SU-DHL-6 (cell line): ENCODE data around the gene CLK2.
"Not testable (repeated sequence)": the region's sequence is repeated elsewhere in the genome, so short reads cannot be mapped to it uniquely, and the experiment has no call there.

Experiments
- H2AFZ ChIP-seq: fragments of 200-600 bp; sonication (generic); 2 replicates; pipeline ENCODE4 v1.6.1; 2014; ENCODE audit warnings: low read depth, mild to moderate bottlenecking, moderate library complexity, mixed read lengths, antibody characterized with exemption, low read length; ENCODE audit not compliant: severe bottlenecking
- H3F3A ChIP-seq: fragments of 200-600 bp; shearing (Covaris generic); 2 replicates; pipeline ENCODE4 v1.6.0; 2016; ENCODE audit warnings: antibody characterized with exemption, mild to moderate bottlenecking; ENCODE audit not compliant: insufficient read depth
- H3K27ac ChIP-seq: fragments of 200-600 bp; sonication (generic); 2 replicates; pipeline ENCODE4 v1.5.1; 2016; ENCODE audit warnings: low read depth, mild to moderate bottlenecking, low read length, moderate library complexity, mixed read lengths
- H3K27me3 ChIP-seq: fragments of 200-600 bp; sonication (generic), shearing (Covaris generic); 2 replicates; pipeline ENCODE4 v1.6.0; 2014; ENCODE audit warnings: mild to moderate bottlenecking, low read length
- H3K36me3 ChIP-seq: fragments of 200-600 bp; sonication (generic); 2 replicates; pipeline ENCODE4 v1.6.1; 2014; ENCODE audit warnings: mild to moderate bottlenecking, low read length, mixed read lengths
- H3K4me2 ChIP-seq: fragments of 300-600, 200-600 bp; shearing (Covaris generic), sonication (generic); 2 replicates; pipeline ENCODE4 v1.6.0; 2014; ENCODE audit warnings: low read length, low read depth, mild to moderate bottlenecking; ENCODE audit not compliant: poor library complexity, severe bottlenecking
- H3K4me3 ChIP-seq: fragments of 200-600 bp; sonication (generic); 2 replicates; pipeline ENCODE4 v1.5.1; 2014; ENCODE audit warnings: antibody characterized with exemption, low read length, mild to moderate bottlenecking, mixed read lengths; ENCODE audit not compliant: insufficient read depth, poor library complexity, severe bottlenecking
- H3K79me2 ChIP-seq: fragments of 200-600 bp; sonication (generic); 2 replicates; pipeline ENCODE4 v1.6.1; 2014; ENCODE audit warnings: mild to moderate bottlenecking, low read length, moderate library complexity; ENCODE audit not compliant: insufficient read depth
- H3K9ac ChIP-seq: fragments of 200-600 bp; sonication (generic); 2 replicates; pipeline ENCODE4 v1.7.0; 2014; ENCODE audit warnings: mild to moderate bottlenecking, low read length
- H3K9me2 ChIP-seq: fragments of 200-600 bp; sonication (generic); replicated peaks from 2 replicates; pipeline ENCODE4 v1.6.1; 2014; ENCODE audit warnings: low read length; ENCODE audit not compliant: insufficient read depth
- H3K9me3 ChIP-seq: fragments of 200-600 bp; sonication (generic); 2 replicates; pipeline ENCODE4 v1.6.1; 2014; ENCODE audit warnings: low read length, mixed read lengths; ENCODE audit not compliant: insufficient read depth
- H4K20me1 ChIP-seq: fragments of 200-600 bp; sonication (generic); 2 replicates; pipeline ENCODE4 v1.6.1; 2014; ENCODE audit warnings: low read depth, mild to moderate bottlenecking, antibody characterized with exemption, low read length, moderate library complexity, mixed read lengths
- EZH2phosphoT487 ChIP-seq: fragments of 200-600 bp; sonication (generic), shearing (Covaris generic); conservative IDR thresholded peaks from 2 replicates; pipeline ENCODE4 v1.6.1; 2018; ENCODE audit warnings: mild to moderate bottlenecking, antibody characterized with exemption, low read length, moderate library complexity, mixed read lengths
- TF ChIP-seq, protein P1 (sequence below): fragments of 200-600 bp; sonication (generic); IDR thresholded peaks from one replicate; pipeline ENCODE4 v1.5.1; 2017; ENCODE audit warnings: antibody characterized with exemption, mild to moderate bottlenecking, low read length, moderate library complexity; ENCODE audit not compliant: insufficient read depth, poor library complexity, severe bottlenecking

Gene CLK2

GRCh38 chr1:155232001-155232978 is 41.0 kb downstream of the CLK2 start:
- H3K79me2 ChIP-seq, H3K9me2 ChIP-seq, H3K9me3 ChIP-seq, H3K4me3 ChIP-seq, H3K36me3 ChIP-seq, H2AFZ ChIP-seq, H3K9ac ChIP-seq, H4K20me1 ChIP-seq, H3K27me3 ChIP-seq, H3K4me2 ChIP-seq, H3K27ac ChIP-seq, H3F3A ChIP-seq: not testable (repeated sequence)

DNA sequence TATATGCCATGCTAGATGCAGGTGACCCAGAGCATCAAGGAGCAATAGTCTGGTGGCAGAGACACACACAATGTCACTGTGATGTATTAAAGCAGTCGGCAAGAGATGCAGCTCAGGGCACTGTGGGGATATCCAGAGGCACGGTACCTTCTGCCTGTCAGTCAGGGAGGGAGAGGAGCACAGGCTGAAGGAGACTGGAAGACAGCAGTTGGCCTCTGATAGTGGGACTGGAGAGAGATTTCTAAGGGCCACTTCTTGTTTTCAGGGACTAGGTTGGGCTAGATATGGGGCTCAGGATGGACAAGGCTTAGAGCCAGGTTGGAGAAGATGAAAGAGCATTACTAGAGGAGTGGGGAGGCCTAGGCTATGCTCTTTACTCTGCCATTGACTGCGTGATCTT is 42.0 kb downstream of the CLK2 start:
- not testable (repeated sequence) for H3K36me3 ChIP-seq, H3K4me2 ChIP-seq, H2AFZ ChIP-seq, H4K20me1 ChIP-seq, H3K27me3 ChIP-seq, H3K27ac ChIP-seq, H3K4me3 ChIP-seq, H3K79me2 ChIP-seq, H3K9ac ChIP-seq, H3K9me3 ChIP-seq, H3K9me2 ChIP-seq
- peaks cover 11% of the 10 kb centered on the region for H3F3A ChIP-seq

GRCh38 chr1:155228096-155228427 is 45.2 kb downstream of the CLK2 start:
- peak overlapping the region; percentile 71 for H3K27ac ChIP-seq
- H3K4me3 ChIP-seq, result peak overlapping the region; percentile 54

GRCh38 chr1:155227261-155228095 is 45.8 kb downstream of the CLK2 start:
- H3K27ac ChIP-seq, result peak overlapping the region; percentile 90
- H4K20me1 ChIP-seq, result no peaks in the 10 kb centered on the region
- TF ChIP-seq, protein P1, sequence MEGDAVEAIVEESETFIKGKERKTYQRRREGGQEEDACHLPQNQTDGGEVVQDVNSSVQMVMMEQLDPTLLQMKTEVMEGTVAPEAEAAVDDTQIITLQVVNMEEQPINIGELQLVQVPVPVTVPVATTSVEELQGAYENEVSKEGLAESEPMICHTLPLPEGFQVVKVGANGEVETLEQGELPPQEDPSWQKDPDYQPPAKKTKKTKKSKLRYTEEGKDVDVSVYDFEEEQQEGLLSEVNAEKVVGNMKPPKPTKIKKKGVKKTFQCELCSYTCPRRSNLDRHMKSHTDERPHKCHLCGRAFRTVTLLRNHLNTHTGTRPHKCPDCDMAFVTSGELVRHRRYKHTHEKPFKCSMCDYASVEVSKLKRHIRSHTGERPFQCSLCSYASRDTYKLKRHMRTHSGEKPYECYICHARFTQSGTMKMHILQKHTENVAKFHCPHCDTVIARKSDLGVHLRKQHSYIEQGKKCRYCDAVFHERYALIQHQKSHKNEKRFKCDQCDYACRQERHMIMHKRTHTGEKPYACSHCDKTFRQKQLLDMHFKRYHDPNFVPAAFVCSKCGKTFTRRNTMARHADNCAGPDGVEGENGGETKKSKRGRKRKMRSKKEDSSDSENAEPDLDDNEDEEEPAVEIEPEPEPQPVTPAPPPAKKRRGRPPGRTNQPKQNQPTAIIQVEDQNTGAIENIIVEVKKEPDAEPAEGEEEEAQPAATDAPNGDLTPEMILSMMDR, result no peak
- TF ChIP-seq EZH2phosphoT487, result no peak
- H3K4me2 ChIP-seq, result peak overlapping the region; percentile 93
- no peaks in the 10 kb centered on the region for H3K9me3 ChIP-seq
- no peaks in the 10 kb centered on the region for H3K27me3 ChIP-seq
- H2AFZ ChIP-seq, result peak overlapping the region; percentile 21
- H3K4me3 ChIP-seq, result peak overlapping the region; percentile 63
- H3F3A ChIP-seq, result peaks cover 43% of the 10 kb centered on the region
- H3K9ac ChIP-seq, result peak overlapping the region; percentile 81
- H3K9me2 ChIP-seq, result no peaks in the 10 kb centered on the region
- no peaks in the 10 kb centered on the region for H3K36me3 ChIP-seq
- H3K79me2 ChIP-seq, result peaks cover 14% of the 10 kb centered on the region; the same call in 1 of the 2 replicates

More at GRCh38 chr1:155228096-155228427, 45.2 kb downstream of the CLK2 start:
- H3K4me2 ChIP-seq, result peak overlapping the region; percentile 59
- H3F3A ChIP-seq, result peaks cover 42% of the 10 kb centered on the region
- H3K9ac ChIP-seq, result peak overlapping the region; percentile 81
- no peaks in the 10 kb centered on the region for H3K27me3 ChIP-seq
- H3K79me2 ChIP-seq, result peaks cover 14% of the 10 kb centered on the region; the same call in 1 of the 2 replicates
- no peaks in the 10 kb centered on the region for H3K9me2 ChIP-seq
- no peak for TF ChIP-seq EZH2phosphoT487
- TF ChIP-seq, protein P1, result no peak
- peak overlapping the region; percentile 21 for H2AFZ ChIP-seq
- no peaks in the 10 kb centered on the region for H4K20me1 ChIP-seq
- H3K9me3 ChIP-seq, result no peaks in the 10 kb centered on the region
- no peaks in the 10 kb centered on the region for H3K36me3 ChIP-seq
